Epithelial cell of alveolus of lung (primary cell): ENCODE results near the gene ANXA9. TPM values are rescaled to one million over a fixed set of nuclear protein-coding genes. Genes with fewer than 3 reads are reported as not detected.

Source experiments
- total RNA-seq: library from RNA; depleted of rRNA; stranded (reverse); fragments of >200 nt; gene quantifications from 2 replicates; pipeline ENCODE4 v1.2.1, GENCODE V29; 2015

The ANXA9 gene, protein sequence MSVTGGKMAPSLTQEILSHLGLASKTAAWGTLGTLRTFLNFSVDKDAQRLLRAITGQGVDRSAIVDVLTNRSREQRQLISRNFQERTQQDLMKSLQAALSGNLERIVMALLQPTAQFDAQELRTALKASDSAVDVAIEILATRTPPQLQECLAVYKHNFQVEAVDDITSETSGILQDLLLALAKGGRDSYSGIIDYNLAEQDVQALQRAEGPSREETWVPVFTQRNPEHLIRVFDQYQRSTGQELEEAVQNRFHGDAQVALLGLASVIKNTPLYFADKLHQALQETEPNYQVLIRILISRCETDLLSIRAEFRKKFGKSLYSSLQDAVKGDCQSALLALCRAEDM
- 0.13 TPM in 1 of 2 replicates, not detected in the other for total RNA-seq

DNA sequence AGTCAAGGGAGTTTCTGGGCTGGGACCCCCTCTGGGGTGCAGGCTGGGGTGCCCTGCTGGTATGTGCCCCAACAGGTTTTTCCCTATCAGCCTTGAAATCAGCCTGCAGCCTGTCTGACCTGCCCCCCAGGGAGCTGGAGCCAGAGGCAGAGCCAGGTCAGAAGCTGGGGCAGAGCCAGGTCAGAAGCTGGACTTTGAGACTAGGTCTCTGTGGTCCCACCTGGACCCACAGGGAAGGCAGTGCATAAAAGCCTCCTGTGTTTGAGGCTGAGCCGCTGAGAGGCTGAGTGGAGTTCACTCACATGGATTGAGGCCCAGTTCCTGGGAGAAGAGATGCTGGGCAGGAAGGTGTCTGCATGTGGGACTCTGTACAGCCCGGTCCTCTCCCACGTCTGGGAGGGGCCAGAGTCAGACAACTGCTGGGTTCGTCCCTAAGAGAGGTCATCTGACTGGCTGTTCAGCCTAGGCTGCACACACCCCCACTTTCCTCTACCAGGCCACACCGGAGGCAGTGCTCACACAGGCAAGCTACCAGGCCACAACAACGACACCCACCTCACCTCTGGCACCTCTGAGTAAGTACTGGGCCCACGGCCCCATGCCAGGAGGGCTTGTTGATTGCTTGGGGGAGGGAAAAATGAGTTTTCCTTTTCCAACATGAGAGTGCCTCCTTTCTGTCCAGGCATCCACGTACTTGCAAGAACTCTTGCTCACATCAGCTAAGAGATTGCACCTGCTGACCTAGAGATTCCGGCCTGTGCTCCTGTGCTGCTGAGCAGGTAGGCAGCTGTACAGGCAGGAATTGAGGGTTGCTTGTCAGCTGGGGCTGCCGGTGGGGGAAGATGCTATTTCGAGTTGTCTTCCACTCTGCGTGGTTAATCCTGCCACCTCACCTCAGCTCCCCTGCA lies at the start of gene ANXA9:
Gene ANXA9 (plus strand): TSS at position 488 of the 908 bp plus-strand sequence. CDS start 814 bp downstream, outside the sequence.

DNA sequence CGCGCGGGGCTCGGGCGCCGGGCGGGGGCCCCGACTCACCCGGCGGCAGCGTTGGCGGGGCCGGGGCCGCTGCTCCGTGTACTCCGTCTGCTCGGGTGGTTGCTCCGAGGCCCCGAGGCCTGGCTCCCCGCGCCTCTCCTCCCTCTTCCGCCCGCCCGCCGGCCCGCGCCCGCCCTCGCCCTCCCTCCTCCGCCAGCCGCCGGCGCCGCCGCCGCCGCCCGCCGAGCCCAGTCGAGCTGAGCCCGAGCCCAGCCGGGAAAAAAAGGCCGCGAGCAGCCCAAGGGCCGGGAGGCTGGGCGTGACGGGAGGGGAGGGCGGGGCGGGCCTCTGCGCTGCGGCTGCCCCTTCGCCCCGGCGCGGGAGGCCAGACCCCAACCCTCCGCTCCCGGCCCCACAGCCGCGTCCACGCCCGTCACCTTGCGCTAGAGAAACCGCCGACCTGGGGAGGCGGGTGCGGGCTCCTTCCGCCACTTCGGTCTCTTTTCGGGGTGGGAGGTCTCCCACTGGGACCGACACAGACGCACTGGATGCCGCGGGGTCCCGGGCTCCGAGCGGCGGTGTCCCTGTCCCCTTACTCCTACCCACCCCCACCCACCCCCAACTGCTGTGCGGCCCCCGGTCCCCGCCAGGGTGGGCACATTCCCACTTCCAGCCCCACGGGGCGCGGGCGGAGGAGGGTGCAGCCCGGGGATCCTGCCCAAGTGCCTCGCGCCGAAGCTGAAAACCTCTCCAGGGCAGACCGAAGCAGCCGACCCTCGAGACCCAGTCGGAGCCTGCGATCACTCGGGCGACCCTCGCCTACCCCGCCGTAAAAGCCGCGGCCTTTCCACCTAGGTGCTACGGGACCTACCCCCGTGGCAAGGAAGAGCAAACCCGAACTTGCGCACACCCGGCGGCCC lies 7.3 kb upstream of the ANXA9 start, which contains the start of gene CERS2:
Gene CERS2 (minus strand): TSS at position 256 of the 899 bp plus-strand sequence. CDS start 5,745 bp downstream, outside the sequence.

DNA sequence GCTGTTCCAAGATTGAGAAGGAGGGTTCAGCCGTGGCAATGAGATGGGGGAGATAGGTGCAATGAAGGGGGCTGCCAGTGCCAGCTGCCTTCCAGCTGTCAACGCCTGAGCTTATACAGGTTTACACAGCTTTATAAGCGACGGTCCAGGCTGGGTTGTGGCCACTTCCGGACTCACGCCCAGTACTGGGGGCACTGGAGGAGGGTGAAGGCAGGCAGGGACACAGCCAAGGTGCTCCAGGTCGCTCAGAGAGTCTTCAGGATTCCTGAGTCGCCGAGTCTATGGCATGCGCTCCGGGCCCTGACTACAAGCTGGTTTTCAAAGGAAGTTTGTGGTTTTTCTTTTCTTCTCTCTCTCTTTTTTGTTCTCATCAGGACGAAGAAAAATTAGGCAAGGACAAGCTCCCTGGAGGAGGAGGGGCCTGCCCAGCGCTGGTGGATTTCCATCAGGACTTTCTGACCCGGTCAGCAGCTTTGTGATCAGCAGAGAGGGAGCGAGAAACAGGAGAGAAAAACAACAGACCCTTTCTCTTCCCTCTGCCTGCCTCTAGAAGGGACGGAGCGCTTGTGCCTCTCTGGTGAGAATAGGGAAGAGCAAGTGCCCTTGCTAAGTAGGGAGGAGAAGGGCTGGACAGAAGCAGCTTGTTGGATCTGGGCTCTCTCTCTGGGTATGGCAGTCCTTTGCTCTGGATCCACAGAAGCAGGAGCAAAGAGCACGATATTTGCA lies 24.4 kb downstream of the ANXA9 start, which contains the start of gene MINDY1:
Gene MINDY1 (minus strand): TSS at position 576 of the 726 bp plus-strand sequence. CDS start 4,285 bp downstream, outside the sequence.

DNA sequence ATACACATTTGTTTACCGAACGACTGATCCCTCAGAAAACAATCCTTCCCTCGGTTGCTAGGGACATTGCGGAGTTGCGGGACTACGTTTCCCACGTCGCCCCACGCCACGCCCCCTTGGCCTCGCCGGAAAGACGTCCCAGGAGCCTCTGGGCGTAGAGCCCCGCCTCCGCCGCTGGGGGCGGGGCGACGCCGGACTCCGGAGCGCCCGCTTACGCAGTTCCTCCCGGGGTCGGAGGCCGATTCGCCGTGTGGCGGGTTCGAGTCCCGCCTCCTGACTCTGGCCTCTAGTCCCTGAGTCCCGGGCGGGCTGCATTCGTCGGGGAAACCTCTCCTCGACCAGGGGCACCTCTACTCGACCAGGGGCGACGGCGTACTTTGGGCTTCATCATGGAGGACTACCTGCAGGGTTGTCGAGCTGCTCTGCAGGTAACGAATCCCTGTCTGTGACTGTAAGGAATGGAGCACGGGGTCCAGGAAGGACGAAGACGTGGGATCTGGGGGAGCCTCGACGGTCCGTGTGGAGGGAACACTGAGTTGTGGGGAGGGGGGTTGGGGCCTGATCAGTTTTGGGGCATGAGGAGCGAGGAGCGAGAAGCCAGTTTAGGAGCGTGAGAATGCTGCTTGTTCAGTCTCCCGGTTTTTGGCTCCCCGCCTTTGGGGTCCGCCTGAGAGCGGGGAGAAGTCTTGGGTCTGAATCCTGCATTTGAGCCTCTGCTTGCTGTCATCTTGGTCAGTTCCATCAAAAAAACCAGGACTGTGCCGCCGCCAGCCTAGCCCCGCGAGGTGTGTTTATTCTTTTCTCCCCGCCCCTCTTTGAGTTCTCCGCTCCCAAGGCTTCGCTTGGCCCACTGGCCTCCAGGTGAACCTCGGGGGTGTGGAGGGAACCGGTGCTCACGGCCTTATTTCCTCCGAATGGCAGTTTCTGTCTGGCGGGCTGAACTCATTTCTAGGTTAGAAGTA lies 26.4 kb downstream of the ANXA9 start, which contains the start of gene PRUNE1:
Gene PRUNE1 (plus strand): TSS at position 206 of the 962 bp plus-strand sequence. CDS start 184 bp downstream, at position 390.

DNA sequence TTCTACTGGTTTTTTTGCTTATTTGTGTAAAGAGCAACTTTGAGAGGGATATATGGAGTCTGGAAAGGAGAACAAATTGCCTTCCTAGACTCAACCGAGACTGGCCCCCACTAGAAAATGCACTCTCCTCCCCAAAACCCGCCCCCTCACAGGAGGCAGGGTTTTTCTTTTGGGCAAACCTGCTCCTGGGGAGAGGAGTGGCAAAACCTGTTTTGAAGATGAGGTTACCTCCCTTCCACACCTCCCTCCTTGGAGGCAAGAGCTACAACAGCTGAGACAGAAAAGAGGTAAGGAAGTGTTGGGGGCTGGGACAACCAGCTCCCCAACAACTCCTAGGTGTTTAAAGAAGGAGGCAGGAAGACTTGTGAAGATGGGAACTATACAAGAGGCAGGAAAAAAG lies 54.3 kb downstream of the ANXA9 start, which contains the start of gene BNIPL:
Gene BNIPL (plus strand): TSS at position 231 of the 400 bp plus-strand sequence. CDS start 140 bp downstream, at position 371.

Other genes with a start within 250 kb of the ANXA9 start
- 2.2 and 25.2 TPM in 2 replicates for gene CTSS, start 216.5 kb upstream of the ANXA9 start, total RNA-seq
- 27.4 and 136 TPM in 2 replicates for gene CTSK, start 174.0 kb upstream of the ANXA9 start, total RNA-seq
- gene ARNT, start 105.7 kb upstream of the ANXA9 start, total RNA-seq = 23.5 and 58.0 TPM in 2 replicates
- not detected in 2 replicates for gene CTXND2, start 95.2 kb upstream of the ANXA9 start, total RNA-seq
- 20.0 and 24.9 TPM in 2 replicates for gene SETDB1, start 55.9 kb upstream of the ANXA9 start, total RNA-seq
- gene CERS2, start 7.5 kb upstream of the ANXA9 start, total RNA-seq = 124 and 274 TPM in 2 replicates
- 7.8 and 18.1 TPM in 2 replicates for gene MINDY1, start 24.6 kb downstream of the ANXA9 start, total RNA-seq
- gene PRUNE1, start 26.2 kb downstream of the ANXA9 start, total RNA-seq = 11.8 and 28.0 TPM in 2 replicates
- 0.13 and 2.3 TPM in 2 replicates for gene BNIPL, start 54.3 kb downstream of the ANXA9 start, total RNA-seq
- 3.0 and 3.9 TPM in 2 replicates for gene C1orf56, start 65.5 kb downstream of the ANXA9 start, total RNA-seq
- gene CDC42SE1, start 77.3 kb downstream of the ANXA9 start, total RNA-seq = 39.0 and 43.8 TPM in 2 replicates
- gene MLLT11, start 78.1 kb downstream of the ANXA9 start, total RNA-seq = 5.8 and 19.0 TPM in 2 replicates
- 4.5 and 5.7 TPM in 2 replicates for gene GABPB2, start 88.5 kb downstream of the ANXA9 start, total RNA-seq
- gene SEMA6C, start 164.3 kb downstream of the ANXA9 start, total RNA-seq = 1.7 and 5.5 TPM in 2 replicates
- gene TNFAIP8L2, start 174.4 kb downstream of the ANXA9 start, total RNA-seq = not detected in 2 replicates
- 6.2 and 11.7 TPM in 2 replicates for gene LYSMD1, start 183.6 kb downstream of the ANXA9 start, total RNA-seq
- 29.5 and 31.0 TPM in 2 replicates for gene SCNM1, start 183.9 kb downstream of the ANXA9 start, total RNA-seq
- not detected in 2 replicates for gene TMOD4, start 193.7 kb downstream of the ANXA9 start, total RNA-seq
- 42.7 and 52.9 TPM in 2 replicates for gene VPS72, start 207.9 kb downstream of the ANXA9 start, total RNA-seq
- gene PIP5K1A, start 216.3 kb downstream of the ANXA9 start, total RNA-seq = 42.2 and 43.2 TPM in 2 replicates